PC-3 (cell line): ENCODE data around the gene TCF7L1.

ENCODE experiments used
- CTCF ChIP-seq: fragments of 300-600 bp; sonication (generic); conservative IDR thresholded peaks from 2 replicates; pipeline ENCODE4 v1.5.1; 2017; ENCODE audit warnings: antibody characterized with exemption, low read depth, mild to moderate bottlenecking, low read length
- EZH2 ChIP-seq: fragments of 300-600 bp; sonication (generic); IDR thresholded peaks from one replicate; pipeline ENCODE4 v1.6.1; 2017; ENCODE audit warnings: antibody characterized with exemption, mild to moderate bottlenecking, low read length; ENCODE audit not compliant: unreplicated experiment
- EZH2phosphoT487 ChIP-seq: fragments of 300-600 bp; sonication (generic); IDR thresholded peaks from 2 replicates; pipeline ENCODE4 v1.6.1; 2018; ENCODE audit warnings: mild to moderate bottlenecking, antibody characterized with exemption, low read length, borderline replicate concordance

GRCh38 chr2:85266146-85267041, 133.2 kb downstream of the TCF7L1 start:
- TF ChIP-seq EZH2 (no peak), CTCF (peak; percentile 96), EZH2phosphoT487 (no peak)
